H1 (cell line): ENCODE data around the gene MYMX. TPM values are rescaled to one million over a fixed set of nuclear protein-coding genes. Genes with fewer than 3 reads are reported as not detected.

ENCODE experiments used
- CTCF ChIA-PET: fragments of 300-600 bp; sonication (Branson Sonifier 250); formaldehyde crosslinking; loops from one replicate; lab custom pipeline; 2021; ENCODE audit not compliant: partially characterized antibody; lab: Charles Lee
- POLR2A ChIA-PET: fragments of 300-600 bp; sonication (Branson Sonifier 250); formaldehyde crosslinking; loops from one replicate; lab custom pipeline; 2021; ENCODE audit warnings: inconsistent platforms; ENCODE audit not compliant: partially characterized antibody; lab: Charles Lee
- DNase-seq, 2 experiments: peaks; one replicate each; pipeline versions ENCODE4 v3.0.0 to v3.0.0-alpha.2; 2010 to 2022; ENCODE audit warnings: low spot score in 2 of 2, low read depth in 1 of 2, mixed read lengths in 1 of 2
- FAIRE-seq: peaks from 2 replicates; lab custom pipeline; 2011; peaks lifted over from hg19 to GRCh38; lab: Jason Lieb, UNC
- H2AFZ ChIP-seq: 2 replicates; pipeline ENCODE4 v1.8.1; 2012; ENCODE audit warnings: low read length, inconsistent platforms
- H2AK5ac ChIP-seq: 2 replicates; pipeline ENCODE4 v1.6.1; 2013; ENCODE audit warnings: low read depth, low read length
- H2BK120ac ChIP-seq: replicated peaks from 2 replicates; pipeline ENCODE3; 2013; ENCODE audit warnings: low read depth, low read length, inconsistent platforms
- H2BK12ac ChIP-seq: 2 replicates; pipeline ENCODE4 v1.6.1; 2013; ENCODE audit warnings: low read depth, low read length
- H2BK15ac ChIP-seq: 2 replicates; pipeline ENCODE4 v1.6.1; 2013; ENCODE audit warnings: low read length
- H2BK20ac ChIP-seq: 2 replicates; pipeline ENCODE4 v1.6.1; 2013; ENCODE audit warnings: low read length
- H2BK5ac ChIP-seq: 2 replicates; pipeline ENCODE4 v1.6.1; 2013; ENCODE audit warnings: low read depth, low read length
- H3K14ac ChIP-seq: 2 replicates; pipeline ENCODE4 v1.6.1; 2013; ENCODE audit warnings: inconsistent platforms; ENCODE audit not compliant: insufficient read length
- H3K18ac ChIP-seq: 2 replicates; pipeline ENCODE4 v1.6.1; 2013; ENCODE audit warnings: low read length; ENCODE audit errors: extremely low read depth
- H3K23ac ChIP-seq: 2 replicates; pipeline ENCODE4 v1.6.1; 2013; ENCODE audit warnings: inconsistent platforms; ENCODE audit not compliant: insufficient read length
- H3K23me2 ChIP-seq: 2 replicates; pipeline ENCODE4 v1.6.1; 2013; ENCODE audit warnings: low read depth, low read length
- H3K27ac ChIP-seq: 2 replicates; pipeline ENCODE4 v1.6.1; 2011; ENCODE audit warnings: low read depth, low read length, inconsistent platforms
- H3K27me3 ChIP-seq, 4 experiments: replicated peaks in 1 of 4; 1 replicate in 1 of 4; 2 replicates in 3 of 4; pipeline versions ENCODE4 v1.6.1 to v1.8.1; 2011 to 2013; ENCODE audit warnings: low read length in 3 of 4, mild to moderate bottlenecking in 3 of 4, inconsistent platforms in 2 of 4, mixed read lengths in 2 of 4, moderate library complexity in 1 of 4; ENCODE audit not compliant: control insufficient read depth in 3 of 4, insufficient read depth in 3 of 4; ENCODE audit errors: extremely low read depth in 1 of 4
- H3K36me3 ChIP-seq, 4 experiments: 2 replicates each; pipeline versions ENCODE4 v1.6.1 to v1.8.1; 2011 to 2013; ENCODE audit warnings: mild to moderate bottlenecking in 4 of 4, low read length in 3 of 4, moderate library complexity in 2 of 4, control low read depth in 1 of 4, inconsistent platforms in 1 of 4; ENCODE audit not compliant: insufficient read depth in 4 of 4, control insufficient read depth in 2 of 4
- H3K4ac ChIP-seq: replicated peaks from 2 replicates; pipeline ENCODE3; 2013; ENCODE audit warnings: low read length, low read depth, mixed read lengths, inconsistent platforms; ENCODE audit not compliant: insufficient read length
- H3K4me1 ChIP-seq, 4 experiments: replicated peaks in 1 of 4; 1 replicate in 1 of 4; 2 replicates in 3 of 4; pipeline versions ENCODE4 v1.6.1 to v1.8.1; 2011 to 2013; ENCODE audit warnings: low read length in 3 of 4, inconsistent platforms in 2 of 4, mixed read lengths in 1 of 4; ENCODE audit not compliant: insufficient read depth in 4 of 4, control insufficient read depth in 3 of 4
- H3K4me2 ChIP-seq, 2 experiments: 2 replicates each; pipeline versions ENCODE4 v1.6.1 to v1.8.1; 2011 to 2013; ENCODE audit warnings: low read depth in 2 of 2, low read length in 2 of 2, control low read depth in 1 of 2, inconsistent platforms in 1 of 2, mild to moderate bottlenecking in 1 of 2; ENCODE audit not compliant: insufficient read depth in 1 of 2
- H3K4me3 ChIP-seq, 4 experiments: fragments of 200-600, 300-600 bp in 1 of 4; sonication (generic), shearing (Covaris generic), sonication (Bioruptor Twin) in 1 of 4; 2 replicates each; pipeline versions ENCODE4 v1.5.1 to v1.8.1; 2011 to 2016; ENCODE audit warnings: low read length in 4 of 4, low read depth in 3 of 4, control low read depth in 2 of 4, inconsistent platforms in 2 of 4, mild to moderate bottlenecking in 2 of 4, mixed read lengths in 1 of 4, moderate library complexity in 1 of 4; ENCODE audit not compliant: insufficient read depth in 2 of 4; ENCODE audit errors: extremely low read depth in 1 of 4
- H3K56ac ChIP-seq: replicated peaks from 2 replicates; pipeline ENCODE3; 2013; ENCODE audit warnings: low read depth, mild to moderate bottlenecking, mixed read lengths, low read length, inconsistent platforms; ENCODE audit not compliant: insufficient read length
- H3K79me1 ChIP-seq: 2 replicates; pipeline ENCODE4 v1.6.1; 2013; ENCODE audit warnings: low read depth, low read length, control low read depth
- H3K79me2 ChIP-seq, 2 experiments: 2 replicates each; pipeline versions ENCODE4 v1.6.1 to v1.8.1; 2012 to 2013; ENCODE audit warnings: low read length in 2 of 2, mild to moderate bottlenecking in 2 of 2, inconsistent platforms in 1 of 2; ENCODE audit not compliant: insufficient read depth in 2 of 2, control insufficient read depth in 1 of 2
- H3K9ac ChIP-seq, 4 experiments: replicated peaks in 1 of 4; 1 replicate in 1 of 4; 2 replicates in 3 of 4; pipeline versions ENCODE4 v1.6.1 to v1.8.1; 2011 to 2013; ENCODE audit warnings: low read depth in 3 of 4, low read length in 3 of 4, control low read depth in 2 of 4, mild to moderate bottlenecking in 2 of 4, moderate library complexity in 2 of 4, inconsistent platforms in 1 of 4; ENCODE audit errors: extremely low read depth in 1 of 4
- H3K9me3 ChIP-seq, 2 experiments: 2 replicates each; pipeline versions ENCODE4 v1.6.1 to v1.8.1; 2012 to 2013; ENCODE audit warnings: mild to moderate bottlenecking in 2 of 2, moderate library complexity in 2 of 2, control low read depth in 1 of 2, inconsistent platforms in 1 of 2, low read depth in 1 of 2, low read length in 1 of 2, mixed read lengths in 1 of 2; ENCODE audit not compliant: insufficient read depth in 2 of 2
- H4K20me1 ChIP-seq, 2 experiments: replicated peaks in 1 of 2; 2 replicates each; pipeline versions ENCODE3 to v1.8.1; 2011 to 2013; ENCODE audit warnings: inconsistent platforms in 2 of 2, low read length in 2 of 2, mild to moderate bottlenecking in 1 of 2; ENCODE audit not compliant: insufficient read depth in 2 of 2, control insufficient read depth in 1 of 2
- H4K5ac ChIP-seq: 2 replicates; pipeline ENCODE4 v1.6.1; 2013; ENCODE audit warnings: low read length, low read depth, mixed read lengths, inconsistent platforms; ENCODE audit not compliant: insufficient read length
- H4K8ac ChIP-seq: 2 replicates; pipeline ENCODE4 v1.8.0; 2013; ENCODE audit warnings: mild to moderate bottlenecking, moderate library complexity, low read length, inconsistent platforms; ENCODE audit not compliant: insufficient read depth; ENCODE audit errors: extremely low read depth
- H4K91ac ChIP-seq: replicated peaks from 2 replicates; pipeline ENCODE3; 2013; ENCODE audit warnings: low read length, mixed read lengths, inconsistent platforms; ENCODE audit not compliant: insufficient read length
- ATF3 ChIP-seq: IDR thresholded peaks from 2 replicates; pipeline ENCODE4 v1.6.1; 2011; ENCODE audit warnings: low read depth, mild to moderate bottlenecking, low read length; ENCODE audit not compliant: insufficient read depth
- CBX5 ChIP-seq: fragments of 300-800, 300-1000 bp; sonication (generic); IDR thresholded peaks from 2 replicates; pipeline ENCODE4 v1.7.1; 2016; ENCODE audit warnings: antibody characterized with exemption, low read length, low read depth
- CBX8 ChIP-seq: fragments of 300-800, 300-1000 bp; sonication (generic); IDR thresholded peaks from 2 replicates; pipeline ENCODE4 v1.7.1; 2016; ENCODE audit warnings: low read depth, low read length, borderline replicate concordance
- FOSL1 ChIP-seq: IDR thresholded peaks from 2 replicates; pipeline ENCODE4 v1.6.1; 2011; ENCODE audit warnings: mild to moderate bottlenecking, low read depth, low read length, moderate library complexity; ENCODE audit not compliant: insufficient read depth
- HDAC6 ChIP-seq: IDR thresholded peaks from one replicate; pipeline ENCODE4 v1.7.1; 2012; ENCODE audit warnings: low read depth, mild to moderate bottlenecking, inconsistent platforms, low read length, moderate library complexity
- NRF1 ChIP-seq: IDR thresholded peaks from 2 replicates; pipeline ENCODE4 v1.6.1; 2011; ENCODE audit warnings: mild to moderate bottlenecking, low read depth, low read length, improper control_type of control experiment
- PHF8 ChIP-seq: fragments of 200-600 bp; sonication (generic); conservative IDR thresholded peaks from 2 replicates; pipeline ENCODE4 v1.7.1; 2012; ENCODE audit warnings: low read depth, mild to moderate bottlenecking, inconsistent platforms, low read length, moderate library complexity
- POLR2A ChIP-seq, 2 experiments: IDR thresholded peaks; 1 replicate in 1 of 2; 2 replicates in 1 of 2; pipeline ENCODE4 v1.6.1; 2011; ENCODE audit warnings: low read depth in 2 of 2, low read length in 2 of 2, mild to moderate bottlenecking in 2 of 2; ENCODE audit errors: control extremely low read depth in 1 of 2
- POLR2AphosphoS5 ChIP-seq: IDR thresholded peaks from 2 replicates; pipeline ENCODE4 v1.6.1; 2011; ENCODE audit warnings: low read depth, low read length
- RFX5 ChIP-seq: IDR thresholded peaks from 2 replicates; pipeline ENCODE4 v1.6.1; 2011; ENCODE audit warnings: low read depth, low read length, improper control_type of control experiment, borderline replicate concordance
- SIN3A ChIP-seq, 2 experiments: IDR thresholded peaks in 1 of 2; conservative IDR thresholded peaks in 1 of 2; 2 replicates each; pipeline ENCODE4 v1.6.1; 2011 to 2012; ENCODE audit warnings: low read length in 2 of 2, improper control_type of control experiment in 1 of 2, low read depth in 1 of 2, mild to moderate bottlenecking in 1 of 2
- WGBS, 2 experiments: shearing (Covaris generic) in 1 of 2; methylation state at CpG; one replicate each; pipeline versions ENCODE4 v1.1.6 to v1.1.7; 2013 to 2015; ENCODE audit warnings: low lambda C conversion rate in 2 of 2, mixed read lengths in 2 of 2, inconsistent platforms in 1 of 2, low coverage in 1 of 2, missing lambda C conversion rate in 1 of 2; ENCODE audit not compliant: insufficient replicate concordance in 2 of 2, insufficient coverage in 1 of 2, insufficient read length in 1 of 2; ENCODE audit errors: extremely low coverage in 1 of 2, missing lambda C conversion rate in 1 of 2; 5-methylcytosine and 5-hydroxymethylcytosine counted together
- polyA plus RNA-seq, 7 experiments: library from polyadenylated mRNA; depleted of rRNA in 3 of 7; stranded (reverse) in 5 of 7; unstranded in 2 of 7; fragments of >200 nt in 5 of 7; fragments of 200-250 nt in 2 of 7; gene quantifications; 1 replicate in 5 of 7; 2 replicates in 1 of 7; 4 replicates in 1 of 7; pipeline versions ENCODE4 v1.2.1 to v1.2.3, GENCODE V29; 2011 to 2013; ENCODE audit warnings: missing spikeins in 2 of 7, mixed read lengths in 2 of 7
- total RNA-seq: library from RNA; stranded (reverse); fragmentation: NEBNext Ultra II Directional; extraction: Animal tissue kit (Norgen Biotek cat#: 25700); gene quantifications from 2 replicates; pipeline ENCODE4 v1.2.1, GENCODE V29; 2021

The MYMX gene
- total and polyA plus RNA-seq, 2 of the 8 experiments (the other 6 are each of a cell fraction or from before 2014, with no cell fraction given), result 4.7 to 6.9 TPM

- Histone ChIP-seq H2BK12ac (no peak overlapping the region), H3K4me3 (peak overlapping the region in 3 of 4 experiments; percentile 67 to 85 (median 83); a peak in 4 of 8 replicates), H2AFZ (no peak overlapping the region), H3K4me1 (peaks cover 3 to 15% (median 6%) of the 10 kb centered on the region in 4 experiments; a peak in 5 of 7 replicates), H4K20me1 (peaks cover 8 to 24% of the 10 kb centered on the region in 2 experiments), H3K23me2 (peaks cover 11% of the 10 kb centered on the region), H3K9me3 (no peaks in the 10 kb centered on the region), H4K91ac (no peak overlapping the region), H4K5ac (no peak overlapping the region), H3K14ac (no peak overlapping the region), H4K8ac (no peak overlapping the region), H3K27ac (no peak overlapping the region), H2BK120ac (no peak overlapping the region), H3K79me2 (peaks cover 0 to 32% of the 10 kb centered on the region in 2 experiments; a peak in 2 of 4 replicates), H2BK5ac (no peak overlapping the region), H2BK15ac (no peak overlapping the region), H3K4ac (no peak overlapping the region), H3K23ac (no peak overlapping the region), H3K27me3 (no peaks in the 10 kb centered on the region), H2AK5ac (no peak overlapping the region), H3K9ac (no peak overlapping the region), H3K56ac (no peak overlapping the region), H3K36me3 (peaks cover 37 to 58% (median 54%) of the 10 kb centered on the region in 4 experiments), H3K18ac (no peak overlapping the region), H3K79me1 (no peaks in the 10 kb centered on the region; the same call in 1 of the 2 replicates), H3K4me2 (peak overlapping the region; percentile 58 to 82; a peak in 3 of 4 replicates), H2BK20ac (no peak overlapping the region)
- ChIA-PET CTCF (interaction anchor here (0.6 to 4.8 kb wide), 21 partner anchors 8 to 160 kb away, joined by 3 to 48 read pairs (median 4); partner anchors contain the start of genes AARS2, HSP90AB1 and TMEM151B), POLR2A (interaction anchor here (0.6 to 15.1 kb wide), 40 partner anchors 12 to 626 kb away, joined by 3 to 581 read pairs (median 6); partner anchors contain the start of genes AARS2, CAPN11, GTPBP2 and HSP90AB1)
- 86% methylated on average over 16 of the region's 16 CpGs; no CpG with 5 or more reads in 1 of the 2 experiments for WGBS, 2 experiments
- DNase-seq, result peak in 1 of 2 experiments; percentile 62
- no peak for FAIRE-seq
- TF ChIP-seq POLR2AphosphoS5 (peak; percentile 92), POLR2A (IDR thresholded peaks at IDR 0.05; ENCODE audit: control extremely low read depth in 1 of 2, low read depth in 2 of 2, low read length in 2 of 2) (peak in 1 of 2 experiments; percentile 56; a peak in 1 of 3 replicates), RFX5 (no peak), CBX8 (no peak), ATF3 (no peak), HDAC6 (no peak), CBX5 (no peak), PHF8 (no peak), FOSL1 (no peak), SIN3A (conservative IDR thresholded peaks at IDR 0.05 in 1 of 2, IDR thresholded peaks at IDR 0.05 in 1 of 2; ENCODE audit: low read depth in 1 of 2, low read length in 2 of 2) (0 out of 4 replicates have a peak, but pooled peaks of 1 of the 2 experiments have one; percentile 39), NRF1 (no peak)
These were observed 38.5 kb downstream of the MYMX start for GRCh38 chr6:44255105-44255808.
